SIG-M5 (cell line): ENCODE data around the gene HTT-AS.

Experiments
- DNase-seq: peaks from one replicate; lab custom pipeline; 2025; lab: John Stamatoyannopoulos, UW

HTT-AS gene

GRCh38 chr4:3029464-3029863, 44.9 kb downstream of the HTT-AS start:
- DNase-seq: no peak

- no peak for DNase-seq
Observed at GRCh38 chr4:3026540-3026939, 47.8 kb downstream of the HTT-AS start.

- DNase-seq: no peak
Observed at GRCh38 chr4:3025881-3026280, 48.5 kb downstream of the HTT-AS start.

- no peak for DNase-seq
Observed at GRCh38 chr4:3022651-3023050, 51.7 kb downstream of the HTT-AS start.

- DNase-seq: no peak
Observed at GRCh38 chr4:3022112-3022511, 52.2 kb downstream of the HTT-AS start.

GRCh38 chr4:3021627-3022026, 52.7 kb downstream of the HTT-AS start:
- no peak for DNase-seq

- no peak for DNase-seq
Observed at GRCh38 chr4:3021127-3021526, 53.2 kb downstream of the HTT-AS start.

- no peak for DNase-seq
Observed at GRCh38 chr4:3019145-3019846, 55.0 kb downstream of the HTT-AS start.

GRCh38 chr4:3017504-3017903, 56.8 kb downstream of the HTT-AS start:
- no peak for DNase-seq

- DNase-seq: no peak
Observed at GRCh38 chr4:3016961-3017360, 57.4 kb downstream of the HTT-AS start.

- DNase-seq: no peak
Observed at GRCh38 chr4:3013839-3014350, 60.4 kb downstream of the HTT-AS start.
